Measurements from ENCODE around the gene GOPC. TPM values are rescaled to one million over a fixed set of nuclear protein-coding genes. Genes with fewer than 3 reads are reported as not detected.
"Not testable (repeated sequence)": the region's sequence is repeated elsewhere in the genome, so short reads cannot be mapped to it uniquely, and the experiment has no call there.

The GOPC gene
- 8.6 TPM for total RNA-seq

DNA sequence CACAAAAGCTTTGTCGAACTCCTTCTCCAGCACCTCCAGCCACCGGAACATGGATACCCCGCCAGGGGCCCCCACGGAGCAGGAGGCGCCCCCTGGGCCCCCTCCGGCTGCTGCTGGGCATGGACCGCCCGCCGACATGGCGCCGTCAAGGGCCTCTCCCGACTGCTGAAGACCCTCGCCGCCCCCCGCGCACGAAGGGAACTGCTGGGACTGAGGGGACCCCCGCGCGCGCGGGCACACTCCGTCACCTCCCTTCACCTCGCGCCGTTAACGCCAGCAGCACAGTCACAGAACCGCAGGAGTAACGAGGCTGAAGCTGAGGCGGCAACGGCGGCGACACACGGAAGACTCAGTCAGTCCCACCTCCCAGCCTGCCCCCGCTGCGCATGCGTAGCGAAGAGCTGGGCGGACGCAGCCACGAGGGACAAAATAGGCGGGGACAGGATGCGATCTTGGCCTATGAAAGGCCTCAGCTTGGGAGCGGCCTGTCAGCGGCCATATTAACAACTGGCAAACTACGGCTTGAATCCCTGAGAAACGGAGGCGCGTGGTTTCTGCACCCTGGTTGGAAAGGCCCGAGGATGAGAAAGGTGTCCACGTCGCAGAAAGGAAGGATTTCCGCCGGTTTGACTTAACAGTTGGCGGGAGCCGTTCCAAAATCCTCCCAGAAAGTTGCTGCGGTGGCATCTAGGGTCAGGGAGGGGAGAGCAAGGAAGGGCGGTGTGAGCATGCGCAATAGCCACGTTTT lies at the start of gene GOPC:
TSS of gene GOPC (minus strand) at position 361 of the 748 bp plus-strand sequence. CDS start at position 138, 223 bp downstream.
- Histone ChIP-seq H3K4me3 (ENCODE audit: low read length) (peak within 1 kb of the TSS; percentile 95), H3K27me3 (ENCODE audit: insufficient read depth, low read length) (no peaks in the 10 kb centered on the region), H3K9me3 (ENCODE audit: low read depth, low read length) (no peaks in the 10 kb centered on the region), H3K4me1 (ENCODE audit: insufficient read depth, low read length) (peaks cover 23% of the 10 kb centered on the region)

- not testable (repeated sequence) for H3K4me3 ChIP-seq (ENCODE audit: low read length); H3K9me3 ChIP-seq (ENCODE audit: low read depth, low read length); H3K4me1 ChIP-seq (ENCODE audit: insufficient read depth, low read length); H3K27me3 ChIP-seq (ENCODE audit: insufficient read depth, low read length)
These were observed 49.7 kb upstream of the GOPC start for GRCh38 chr6:117651984-117652383.

DNA sequence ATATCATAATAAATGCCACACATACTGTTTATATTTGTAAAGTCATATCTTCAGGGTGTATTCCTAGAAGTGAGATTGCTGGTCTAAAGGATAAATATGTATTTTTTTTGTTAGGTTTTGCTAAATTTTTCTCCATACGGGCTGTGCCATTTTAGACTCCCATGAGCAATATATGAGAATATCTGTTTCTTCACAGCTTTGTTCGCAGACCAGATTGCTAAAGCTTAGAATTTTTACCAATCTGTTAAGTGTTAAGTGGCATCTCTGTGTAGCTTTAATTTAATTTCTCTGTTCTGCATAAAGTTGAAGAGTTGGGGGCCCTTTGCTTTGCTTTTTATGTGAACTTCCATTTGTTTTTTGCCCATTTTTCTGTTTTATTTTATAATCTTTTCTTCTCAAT lies 40.7 kb upstream of the GOPC start:
- no peak overlapping the region for H3K4me3 ChIP-seq (ENCODE audit: low read length)

GRCh38 chr6:117637770-117638169 lies 35.5 kb upstream of the GOPC start:
- Histone ChIP-seq H3K27me3 (ENCODE audit: insufficient read depth, low read length) (no peaks in the 10 kb centered on the region), H3K4me3 (ENCODE audit: low read length) (no peak overlapping the region), H3K9me3 (ENCODE audit: low read depth, low read length) (no peaks in the 10 kb centered on the region), H3K4me1 (ENCODE audit: insufficient read depth, low read length) (no peaks in the 10 kb centered on the region)

More for the DNA sequence above, 40.7 kb upstream of the GOPC start:
- no peaks in the 10 kb centered on the region for H3K9me3 ChIP-seq (ENCODE audit: low read depth, low read length)
- no peaks in the 10 kb centered on the region for H3K27me3 ChIP-seq (ENCODE audit: insufficient read depth, low read length)
- H3K4me1 ChIP-seq (ENCODE audit: insufficient read depth, low read length): no peaks in the 10 kb centered on the region

GRCh38 chr6:117629119-117629660 lies 26.9 kb upstream of the GOPC start:
- Histone ChIP-seq H3K27me3 (ENCODE audit: insufficient read depth, low read length) (no peaks in the 10 kb centered on the region), H3K4me3 (ENCODE audit: low read length) (no peak overlapping the region), H3K4me1 (ENCODE audit: insufficient read depth, low read length) (no peaks in the 10 kb centered on the region), H3K9me3 (ENCODE audit: low read depth, low read length) (peaks cover 28% of the 10 kb centered on the region)

DNA sequence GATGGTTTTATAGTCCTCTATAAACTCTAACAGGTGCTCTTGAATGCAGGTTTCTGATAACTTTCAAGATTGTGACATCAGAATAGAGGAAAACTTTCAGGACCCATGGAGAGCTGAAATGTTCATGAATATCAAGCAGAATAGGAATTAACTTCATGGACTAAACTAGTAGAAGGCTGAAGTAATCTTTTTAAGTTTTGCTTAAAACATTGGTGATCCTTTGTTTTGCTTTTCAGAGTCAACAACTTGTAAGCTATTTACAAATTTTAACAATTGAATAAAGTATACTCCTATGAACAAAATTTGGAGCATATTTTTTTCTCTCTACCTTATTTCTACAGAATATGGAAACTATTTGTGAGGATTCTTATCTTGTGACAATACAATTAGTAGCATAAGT lies 25.2 kb upstream of the GOPC start:
- Histone ChIP-seq H3K4me1 (ENCODE audit: insufficient read depth, low read length) (no peaks in the 10 kb centered on the region), H3K4me3 (ENCODE audit: low read length) (no peak overlapping the region), H3K9me3 (ENCODE audit: low read depth, low read length) (peaks cover 28% of the 10 kb centered on the region), H3K27me3 (ENCODE audit: insufficient read depth, low read length) (no peaks in the 10 kb centered on the region)

DNA sequence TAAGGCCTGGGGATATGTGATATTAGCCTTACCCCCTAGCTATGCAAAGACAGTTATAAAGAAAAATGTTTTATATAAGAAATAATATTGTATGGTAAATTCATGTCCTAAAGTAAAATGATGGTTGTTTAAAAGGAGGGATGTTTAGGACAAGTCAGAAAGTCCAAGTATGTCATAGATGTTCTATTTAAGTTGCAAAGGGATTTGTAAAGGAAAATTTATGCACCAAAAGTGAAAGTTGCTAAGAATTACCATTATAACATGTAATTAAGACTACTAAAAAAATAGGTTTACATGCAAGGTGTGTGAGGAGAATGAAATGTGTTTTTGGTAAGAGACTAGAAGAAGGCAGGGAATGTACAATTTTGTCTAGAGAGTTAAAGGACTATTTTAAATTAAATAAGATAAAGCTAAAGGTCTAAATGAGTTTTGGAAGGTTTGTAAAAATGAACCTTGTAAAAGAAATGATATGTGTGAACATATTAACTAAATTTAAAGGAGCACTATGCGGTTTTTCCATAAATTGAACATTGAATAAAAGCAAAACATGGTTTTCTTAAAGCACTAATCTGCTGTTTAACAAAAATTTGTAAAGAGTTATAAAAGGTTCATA lies 22.7 kb upstream of the GOPC start:
- Histone ChIP-seq H3K27me3 (ENCODE audit: insufficient read depth, low read length) (no peaks in the 10 kb centered on the region), H3K4me1 (ENCODE audit: insufficient read depth, low read length) (no peaks in the 10 kb centered on the region), H3K9me3 (ENCODE audit: low read depth, low read length) (peaks cover 28% of the 10 kb centered on the region), H3K4me3 (ENCODE audit: low read length) (no peak overlapping the region)

DNA sequence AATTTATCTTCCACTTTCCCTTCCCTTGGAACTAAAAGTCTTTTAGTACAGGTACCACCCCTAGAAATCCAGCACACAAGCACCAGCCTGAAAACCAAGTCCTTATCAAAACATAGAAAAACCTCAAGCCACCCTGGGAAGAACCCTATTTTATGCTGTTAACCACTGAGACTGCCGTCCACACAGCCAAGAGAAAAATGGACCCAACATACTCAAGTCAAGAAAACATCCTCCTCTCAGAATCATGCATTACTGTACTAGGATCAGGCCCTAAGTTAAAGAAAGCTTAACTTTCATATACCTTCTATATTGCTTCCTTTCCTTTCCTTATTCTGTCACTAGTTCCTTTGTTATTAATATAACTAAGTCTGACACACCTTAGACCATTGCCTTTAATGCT lies 16.9 kb upstream of the GOPC start:
- Histone ChIP-seq H3K27me3 (ENCODE audit: insufficient read depth, low read length) (no peaks in the 10 kb centered on the region), H3K4me3 (ENCODE audit: low read length) (no peak overlapping the region)

GRCh38 chr6:117617210-117618035 lies 15.1 kb upstream of the GOPC start:
- Histone ChIP-seq H3K4me1 (ENCODE audit: insufficient read depth, low read length) (peaks cover 4% of the 10 kb centered on the region), H3K27me3 (ENCODE audit: insufficient read depth, low read length) (no peaks in the 10 kb centered on the region), H3K4me3 (ENCODE audit: low read length) (no peak overlapping the region), H3K9me3 (ENCODE audit: low read depth, low read length) (no peaks in the 10 kb centered on the region)

More for the DNA sequence above, 16.9 kb upstream of the GOPC start:
- Histone ChIP-seq H3K4me1 (ENCODE audit: insufficient read depth, low read length) (no peaks in the 10 kb centered on the region), H3K9me3 (ENCODE audit: low read depth, low read length) (no peaks in the 10 kb centered on the region)

DNA sequence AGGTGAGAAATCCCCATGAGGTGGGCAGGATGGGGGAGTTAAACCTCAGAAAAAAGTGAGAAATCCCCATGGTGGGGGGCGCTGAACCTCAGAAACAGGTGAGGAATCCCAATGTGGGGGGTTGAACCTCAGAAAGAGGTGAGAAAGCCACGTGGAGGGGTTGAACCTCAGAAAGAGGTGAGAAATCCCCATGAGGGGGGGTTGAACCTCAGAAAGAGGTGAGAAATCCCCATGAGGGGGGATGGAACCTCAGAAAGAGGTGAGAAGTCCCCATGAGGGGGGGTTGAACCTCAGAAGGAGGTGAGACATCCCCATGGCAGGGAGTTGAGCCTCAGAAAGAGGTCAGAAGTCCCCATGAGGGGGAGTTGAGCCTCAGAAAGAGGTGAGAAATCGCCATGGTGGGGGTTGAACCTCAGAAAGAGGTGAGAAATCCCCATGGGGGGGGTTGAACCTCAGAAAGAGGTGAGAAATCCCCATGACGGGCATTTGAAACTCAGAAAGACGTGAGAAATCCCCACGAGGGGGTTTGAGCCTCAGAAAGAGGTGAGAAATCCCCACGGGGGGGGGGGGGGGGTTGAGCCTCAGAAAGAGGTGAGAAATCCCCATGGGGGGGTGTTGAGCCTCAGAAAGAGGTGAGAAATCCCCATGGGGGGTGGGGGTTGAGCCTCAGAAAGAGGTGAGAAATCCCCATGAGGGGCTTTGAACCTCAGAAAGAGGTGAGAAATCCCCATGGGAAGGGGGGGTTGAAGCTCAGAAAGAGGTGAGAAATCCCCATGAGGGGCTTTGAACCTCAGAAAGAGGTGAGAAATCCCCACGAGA lies 14.3 kb upstream of the GOPC start:
- H3K9me3 ChIP-seq (ENCODE audit: low read depth, low read length): no peaks in the 10 kb centered on the region
- peaks cover 2% of the 10 kb centered on the region for H3K27me3 ChIP-seq (ENCODE audit: insufficient read depth, low read length)
- H3K4me3 ChIP-seq (ENCODE audit: low read length): no peak overlapping the region
- H3K4me1 ChIP-seq (ENCODE audit: insufficient read depth, low read length): peaks cover 4% of the 10 kb centered on the region

GRCh38 chr6:117615750-117616390 lies 13.6 kb upstream of the GOPC start:
- Histone ChIP-seq H3K27me3 (ENCODE audit: insufficient read depth, low read length) (peaks cover 6% of the 10 kb centered on the region), H3K4me3 (ENCODE audit: low read length) (no peak overlapping the region), H3K9me3 (ENCODE audit: low read depth, low read length) (no peaks in the 10 kb centered on the region), H3K4me1 (ENCODE audit: insufficient read depth, low read length) (peaks cover 4% of the 10 kb centered on the region)

DNA sequence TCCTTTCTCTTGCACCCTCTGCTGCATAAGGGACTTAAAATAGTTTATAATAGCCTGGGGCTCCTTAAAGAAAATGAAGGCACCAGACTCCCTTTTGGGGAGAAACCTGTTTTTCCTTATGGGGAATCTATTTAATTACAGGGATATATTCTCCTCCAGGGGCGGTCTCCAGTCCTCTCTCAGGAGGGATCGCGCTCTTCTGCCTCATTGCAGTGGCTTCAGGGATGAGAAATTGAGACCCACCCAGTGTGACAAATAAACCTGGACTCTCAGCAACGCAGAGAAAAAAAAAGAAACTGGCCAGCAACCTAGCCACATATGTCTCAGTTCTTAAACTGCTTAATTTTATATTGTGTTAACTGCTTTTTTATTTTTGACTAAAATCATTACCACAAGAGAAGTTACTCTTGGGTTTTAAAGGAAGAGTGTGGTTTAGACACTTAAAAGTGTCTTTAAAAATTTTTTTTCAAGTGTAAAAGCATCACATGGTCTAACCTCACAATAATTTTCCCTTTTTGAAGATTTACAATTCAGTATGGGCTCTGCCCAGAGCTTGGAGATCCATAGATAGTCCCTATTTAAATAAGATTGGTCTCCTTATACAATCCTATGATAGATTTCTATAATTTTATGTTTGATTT lies 11.7 kb upstream of the GOPC start:
- H3K9me3 ChIP-seq (ENCODE audit: low read depth, low read length): no peaks in the 10 kb centered on the region
- H3K27me3 ChIP-seq (ENCODE audit: insufficient read depth, low read length): peaks cover 6% of the 10 kb centered on the region
- H3K4me1 ChIP-seq (ENCODE audit: insufficient read depth, low read length): peaks cover 4% of the 10 kb centered on the region
- H3K4me3 ChIP-seq (ENCODE audit: low read length): no peak overlapping the region

GRCh38 chr6:117607511-117607910 lies 5.2 kb upstream of the GOPC start:
- Histone ChIP-seq H3K9me3 (ENCODE audit: low read depth, low read length) (no peaks in the 10 kb centered on the region), H3K4me1 (ENCODE audit: insufficient read depth, low read length) (peaks cover 11% of the 10 kb centered on the region), H3K27me3 (ENCODE audit: insufficient read depth, low read length) (peaks cover 6% of the 10 kb centered on the region), H3K4me3 (ENCODE audit: low read length) (no peak overlapping the region)

Measured in mononuclear cell (primary cell).